HEK293 (cell line): ENCODE results near the gene CRIP2.

Experiments
- CTCF ChIA-PET: fragments of 350-600 bp; formaldehyde crosslinking; extraction: SDS; loops from one replicate; lab custom pipeline; 2021; ENCODE audit warnings: antibody characterized with exemption; lab: Yijun Ruan, JAX
- POLR2A ChIA-PET: fragments of 300-600 bp; formaldehyde crosslinking; extraction: SDS; loops from one replicate; lab custom pipeline; 2020; ENCODE audit warnings: antibody characterized with exemption, inconsistent platforms; lab: Yijun Ruan, JAX
- H3K27ac ChIP-seq: fragments of 200-500 bp; sonication (Bioruptor generic); 2 replicates; pipeline ENCODE4 v1.5.1; 2014; ENCODE audit warnings: low read depth, low read length, control low read depth, inconsistent platforms; ENCODE audit errors: extremely low read depth
- H3K36me3 ChIP-seq, 2 experiments: fragments of 200-500 bp in 1 of 2; sonication (Bioruptor generic) in 1 of 2; 1 replicate in 1 of 2; 2 replicates in 1 of 2; pipeline ENCODE4 v1.5.1; 2014 to 2017; ENCODE audit warnings: inconsistent platforms in 2 of 2, low read length in 2 of 2; ENCODE audit not compliant: control insufficient read depth in 2 of 2, insufficient read depth in 1 of 2
- H3K4me1 ChIP-seq: fragments of 200-500 bp; sonication (Bioruptor generic); 2 replicates; pipeline ENCODE4 v1.5.1; 2014; ENCODE audit warnings: mild to moderate bottlenecking, low read length, inconsistent platforms; ENCODE audit not compliant: control insufficient read depth, insufficient read depth
- H3K4me3 ChIP-seq: 2 replicates; pipeline ENCODE4 v1.5.1; 2011; ENCODE audit warnings: low read depth, mild to moderate bottlenecking, control low read depth, low read length, moderate library complexity
- H3K9me3 ChIP-seq: fragments of 200-500 bp; sonication (Bioruptor generic); 2 replicates; pipeline ENCODE4 v1.5.1; 2014; ENCODE audit warnings: low read depth, low read length, inconsistent platforms; ENCODE audit not compliant: control insufficient read depth, insufficient read depth
- GLIS2 ChIP-seq: fragments of 450-650 bp; formaldehyde crosslinking; IDR thresholded peaks from 2 replicates; pipeline ENCODE4 v1.5.1; 2016; ENCODE audit warnings: missing biosample characterization, missing genetic modification characterization
- KLF10 ChIP-seq: fragments of 450-650 bp; IDR thresholded peaks from 2 replicates; pipeline ENCODE4 v1.5.1; 2018; ENCODE audit warnings: missing biosample characterization, mild to moderate bottlenecking, missing genetic modification characterization
- KLF9 ChIP-seq: fragments of 450-650 bp; formaldehyde crosslinking; IDR thresholded peaks from 2 replicates; pipeline ENCODE4 v1.5.1; 2016; ENCODE audit warnings: missing biosample characterization, missing genetic modification characterization, low read depth
- MYNN ChIP-seq: fragments of 450-650 bp; formaldehyde crosslinking; IDR thresholded peaks from 2 replicates; pipeline ENCODE4 v1.5.1; 2016; ENCODE audit warnings: missing biosample characterization, missing genetic modification characterization, borderline replicate concordance
- ZBTB17 ChIP-seq: fragments of 450-650 bp; formaldehyde crosslinking; IDR thresholded peaks from 2 replicates; pipeline ENCODE4 v1.5.1; 2016; ENCODE audit warnings: missing biosample characterization, missing genetic modification characterization
- ZBTB20 ChIP-seq: fragments of 450-650 bp; formaldehyde crosslinking; IDR thresholded peaks from 2 replicates; pipeline ENCODE4 v1.5.1; 2016; ENCODE audit warnings: missing biosample characterization, missing genetic modification characterization
- ZBTB26 ChIP-seq: fragments of 450-650 bp; formaldehyde crosslinking; optimal IDR thresholded peaks from 2 replicates; pipeline ENCODE3; 2016; ENCODE audit warnings: missing biosample characterization, mild to moderate bottlenecking, missing genetic modification characterization
- ZEB2 ChIP-seq: fragments of 450-650 bp; formaldehyde crosslinking; IDR thresholded peaks from 2 replicates; pipeline ENCODE4 v1.5.1; 2016; ENCODE audit warnings: missing biosample characterization, missing genetic modification characterization
- ZNF211 ChIP-seq: fragments of 450-650 bp; formaldehyde crosslinking; IDR thresholded peaks from 2 replicates; pipeline ENCODE4 v1.5.1; 2016; ENCODE audit warnings: low read depth, missing biosample characterization, missing genetic modification characterization
- ZNF24 ChIP-seq: fragments of 450-650 bp; formaldehyde crosslinking; IDR thresholded peaks from 2 replicates; pipeline ENCODE4 v1.5.1; 2016; ENCODE audit warnings: missing biosample characterization, missing genetic modification characterization
- ZNF391 ChIP-seq: fragments of 450-650 bp; formaldehyde crosslinking; IDR thresholded peaks from 2 replicates; pipeline ENCODE4 v1.5.1; 2016; ENCODE audit warnings: low read depth, missing biosample characterization, missing genetic modification characterization, borderline replicate concordance
- ZNF394 ChIP-seq: fragments of 450-650 bp; formaldehyde crosslinking; IDR thresholded peaks from 2 replicates; pipeline ENCODE4 v1.5.1; 2016; ENCODE audit warnings: missing biosample characterization, missing genetic modification characterization, mild to moderate bottlenecking, moderate library complexity, borderline replicate concordance
- ZNF398 ChIP-seq: fragments of 450-650 bp; formaldehyde crosslinking; IDR thresholded peaks from 2 replicates; pipeline ENCODE4 v1.5.1; 2017; ENCODE audit warnings: missing biosample characterization, missing genetic modification characterization
- ZNF549 ChIP-seq: fragments of 450-650 bp; IDR thresholded peaks from 2 replicates; pipeline ENCODE4 v1.5.1; 2018; ENCODE audit warnings: missing biosample characterization, missing genetic modification characterization, mild to moderate bottlenecking, inconsistent platforms, moderate library complexity
- ZNF677 ChIP-seq: fragments of 450-650 bp; IDR thresholded peaks from 2 replicates; pipeline ENCODE4 v1.5.0; 2018; ENCODE audit warnings: missing biosample characterization, mild to moderate bottlenecking, missing genetic modification characterization, moderate library complexity
- ZSCAN16 ChIP-seq: fragments of 450-650 bp; formaldehyde crosslinking; IDR thresholded peaks from 2 replicates; pipeline ENCODE4 v1.5.1; 2016; ENCODE audit warnings: missing biosample characterization, missing genetic modification characterization
- ZSCAN30 ChIP-seq: fragments of 450-650 bp; IDR thresholded peaks from 2 replicates; pipeline ENCODE4 v1.5.1; 2018; ENCODE audit warnings: missing biosample characterization, mild to moderate bottlenecking, missing genetic modification characterization, moderate library complexity
- TF ChIP-seq, protein P1 (sequence below): fragments of 450-650 bp; formaldehyde crosslinking; IDR thresholded peaks from 2 replicates; pipeline ENCODE4 v1.5.1; 2016; ENCODE audit warnings: missing biosample characterization, missing genetic modification characterization

The CRIP2 gene

DNA sequence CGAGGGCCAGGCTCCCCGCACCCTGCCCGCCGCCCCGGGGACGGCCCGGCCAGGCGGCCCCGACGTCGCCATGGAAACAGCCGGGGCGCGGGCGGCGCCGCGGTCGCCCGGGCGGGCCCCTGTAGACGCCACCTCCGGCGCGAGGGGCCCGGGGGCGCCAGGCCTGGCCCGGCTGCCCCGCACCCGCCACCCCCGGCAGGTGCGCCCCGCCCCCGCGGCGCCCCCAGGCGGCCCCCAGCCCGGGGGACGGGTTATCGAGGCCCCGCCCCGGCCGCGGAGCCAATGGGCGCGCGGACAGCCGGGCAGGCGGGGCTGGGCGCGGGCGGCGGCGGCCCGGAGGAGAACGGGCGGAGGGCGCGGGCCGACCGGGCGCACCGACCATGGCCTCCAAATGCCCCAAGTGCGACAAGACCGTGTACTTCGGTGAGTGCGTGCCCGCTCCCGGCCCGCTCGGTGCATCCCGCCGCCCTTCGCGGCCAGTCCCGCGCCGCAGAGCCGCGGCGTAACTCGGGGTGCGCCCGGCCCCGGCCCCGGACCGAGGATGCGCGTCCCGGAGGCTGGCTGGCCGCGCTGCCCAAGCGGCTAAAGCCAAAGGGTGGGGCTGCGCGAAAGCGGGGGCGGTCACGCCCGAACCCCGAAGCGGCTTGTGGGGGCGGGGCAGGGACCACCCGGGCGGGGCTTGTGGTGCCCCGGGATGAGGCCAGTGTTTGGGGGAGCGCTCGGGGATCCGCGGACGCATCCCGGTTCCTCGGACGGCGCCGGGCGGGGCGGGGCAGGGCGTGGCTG is at the start of gene CRIP2:
CRIP2 (plus strand) TSS at position 339 of the 786 bp plus-strand sequence; CDS start at position 381, 42 bp downstream.
- ChIA-PET CTCF (no interaction called here), POLR2A (interaction anchor here (1.5 kb wide), 1 partner anchor 63 kb away, joined by 3 read pairs; no protein-coding TSS in a partner anchor)
- no peak within 1 kb of the TSS; the same call in 1 of the 2 replicates for H3K27ac ChIP-seq
- 0 out of 2 replicates have a peak, but pooled peaks have one; percentile 21 for TF ChIP-seq ZSCAN30 (tag by site-specific recombination)
- TF ChIP-seq, protein P1, sequence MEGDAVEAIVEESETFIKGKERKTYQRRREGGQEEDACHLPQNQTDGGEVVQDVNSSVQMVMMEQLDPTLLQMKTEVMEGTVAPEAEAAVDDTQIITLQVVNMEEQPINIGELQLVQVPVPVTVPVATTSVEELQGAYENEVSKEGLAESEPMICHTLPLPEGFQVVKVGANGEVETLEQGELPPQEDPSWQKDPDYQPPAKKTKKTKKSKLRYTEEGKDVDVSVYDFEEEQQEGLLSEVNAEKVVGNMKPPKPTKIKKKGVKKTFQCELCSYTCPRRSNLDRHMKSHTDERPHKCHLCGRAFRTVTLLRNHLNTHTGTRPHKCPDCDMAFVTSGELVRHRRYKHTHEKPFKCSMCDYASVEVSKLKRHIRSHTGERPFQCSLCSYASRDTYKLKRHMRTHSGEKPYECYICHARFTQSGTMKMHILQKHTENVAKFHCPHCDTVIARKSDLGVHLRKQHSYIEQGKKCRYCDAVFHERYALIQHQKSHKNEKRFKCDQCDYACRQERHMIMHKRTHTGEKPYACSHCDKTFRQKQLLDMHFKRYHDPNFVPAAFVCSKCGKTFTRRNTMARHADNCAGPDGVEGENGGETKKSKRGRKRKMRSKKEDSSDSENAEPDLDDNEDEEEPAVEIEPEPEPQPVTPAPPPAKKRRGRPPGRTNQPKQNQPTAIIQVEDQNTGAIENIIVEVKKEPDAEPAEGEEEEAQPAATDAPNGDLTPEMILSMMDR (tag by site-specific recombination): no peak
- peak; percentile 38; the same call in 1 of the 2 replicates for TF ChIP-seq ZNF677 (tag by site-specific recombination)
- TF ChIP-seq ZBTB20 (tag by site-specific recombination): peak; percentile 88
- TF ChIP-seq ZBTB26 (tag by site-specific recombination): peak; percentile 17
- TF ChIP-seq KLF10 (tag by site-specific recombination): peak; percentile 10
- TF ChIP-seq KLF9: no peak; the same call in 1 of the 2 replicates
- TF ChIP-seq ZNF391: no peak
- TF ChIP-seq MYNN: no peak
- TF ChIP-seq GLIS2 (tag by site-specific recombination): no peak
- peaks cover 16% of the 10 kb centered on the region for H3K4me1 ChIP-seq
- no peaks in the 10 kb centered on the region for H3K9me3 ChIP-seq
- H3K36me3 ChIP-seq: peaks cover 0 to 2% of the 10 kb centered on the region in 2 experiments; a peak in 1 of 3 replicates
- peak within 1 kb of the TSS; percentile 47 for H3K4me3 ChIP-seq

DNA sequence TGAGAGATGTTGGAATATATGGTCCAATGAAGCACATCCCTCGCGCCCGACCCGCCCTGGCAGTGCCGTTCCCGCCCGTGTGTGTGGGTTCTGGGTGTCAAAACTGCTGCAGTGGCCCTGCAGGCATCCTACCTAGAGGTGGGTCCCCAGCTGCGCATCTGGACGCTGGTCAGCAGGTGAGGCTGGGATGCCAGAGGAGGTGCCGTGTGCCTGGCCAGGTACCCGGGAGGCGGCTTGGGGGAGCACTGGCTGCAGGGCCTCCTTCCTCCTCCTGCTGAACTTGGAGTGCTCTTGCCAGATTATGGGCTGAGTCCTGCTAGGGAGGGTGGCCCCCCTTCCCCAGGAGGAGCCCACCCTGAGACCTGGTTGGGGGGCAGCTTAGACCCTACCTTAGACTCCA is 49.8 kb upstream of the CRIP2 start:
- Histone ChIP-seq H3K36me3 (peaks cover 18 to 60% of the 10 kb centered on the region in 2 experiments; a peak in 2 of 3 replicates), H3K4me3 (no peak overlapping the region), H3K9me3 (no peaks in the 10 kb centered on the region), H3K27ac (no peak overlapping the region), H3K4me1 (peaks cover 10% of the 10 kb centered on the region)
- ChIA-PET POLR2A (interaction anchor here (0.8 kb wide), 1 partner anchor 9 kb away, joined by 3 read pairs; no protein-coding TSS in a partner anchor), CTCF (interaction anchor here (0.9 kb wide), 1 partner anchor 56 kb away, joined by 3 read pairs; no protein-coding TSS in a partner anchor)
- TF ChIP-seq ZNF398 (tag by site-specific recombination): no peak
- no peak for TF ChIP-seq ZNF24 (tag by site-specific recombination)
- no peak for TF ChIP-seq ZEB2 (tag by site-specific recombination)
- no peak for TF ChIP-seq ZNF394 (tag by site-specific recombination)
- no peak for TF ChIP-seq ZNF549 (tag by site-specific recombination)
- TF ChIP-seq ZSCAN16: no peak
- no peak for TF ChIP-seq ZBTB17 (tag by site-specific recombination)
- no peak for TF ChIP-seq ZNF211 (tag by site-specific recombination)
